ENCODE results near the gene BEX3.

GRCh38 chrX:103417933-103418332 lies 41.6 kb downstream of the BEX3 start:
- TF ChIP-seq CTCF (IDR thresholded peaks at IDR 0.05) (no peak), POLR2A (IDR thresholded peaks at IDR 0.05) (no peak)
